Embryonic facial prominence (tissue), 1 donor: Measurements from ENCODE around the gene UQCC2.
A peak's percentile ranks its signal among the peaks of the same experiment; 100 is the strongest.

Experiments
- DNase-seq: peaks from one replicate; pipeline ENCODE4 v3.0.0-alpha.2; 2016; ENCODE audit errors: extremely low spot score

The UQCC2 gene

DNA sequence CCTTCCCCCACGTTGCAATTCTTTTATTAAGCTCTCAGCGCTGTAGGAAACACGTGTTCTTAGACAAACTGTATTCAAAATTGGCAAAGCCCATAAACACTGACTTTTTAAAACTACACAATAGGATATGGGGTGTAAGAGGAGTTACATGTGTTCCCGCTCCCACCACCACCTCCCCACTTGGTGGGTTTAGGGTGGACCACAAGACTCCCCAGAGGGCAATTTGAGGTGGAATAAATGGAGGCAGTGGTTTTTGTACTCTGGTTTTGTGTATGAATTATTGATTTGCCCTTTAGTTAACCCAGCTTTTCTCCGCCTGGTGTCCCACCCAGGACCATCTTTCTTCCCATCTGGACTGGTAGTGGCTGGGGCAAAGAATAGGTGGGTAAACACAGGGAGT lies 3.7 kb downstream of the UQCC2 start:
- DNase-seq: no peak

DNA sequence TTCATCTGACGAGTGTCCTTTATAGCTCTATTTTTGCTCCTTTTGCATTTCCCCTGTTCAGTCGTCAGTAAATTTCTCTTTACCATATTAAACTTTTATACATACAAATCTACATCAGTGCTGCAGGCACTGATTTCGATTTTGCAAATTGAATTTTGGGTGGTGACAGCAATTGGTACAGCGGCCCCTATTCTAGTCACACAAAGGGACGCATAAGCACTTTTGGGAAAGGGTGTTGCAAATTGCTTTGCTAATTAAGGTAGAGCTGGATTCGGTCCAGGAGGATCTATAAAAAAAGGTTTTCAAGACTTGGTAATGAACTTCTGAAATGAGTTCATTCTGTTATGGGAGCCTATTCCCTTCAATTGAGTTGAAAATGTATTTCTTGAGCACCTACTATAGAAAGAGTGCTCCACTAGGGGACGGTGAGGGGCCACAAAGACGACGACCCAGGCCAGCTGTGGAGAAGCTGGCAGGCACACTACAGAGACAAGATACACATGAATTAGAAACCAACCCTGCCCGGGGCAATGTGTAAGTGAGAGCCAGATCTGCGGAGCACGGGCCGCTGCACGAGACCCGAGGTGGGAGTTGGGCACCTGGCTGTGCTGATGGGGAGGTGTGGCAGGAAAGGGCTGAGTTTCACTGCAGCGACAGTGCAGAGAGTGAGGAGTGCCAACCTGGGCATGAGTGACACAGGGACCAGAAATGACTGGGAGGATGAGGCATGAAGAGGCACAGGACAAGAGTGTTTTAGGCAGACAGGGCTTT lies 5.4 kb downstream of the UQCC2 start:
- DNase-seq: no peak

DNA sequence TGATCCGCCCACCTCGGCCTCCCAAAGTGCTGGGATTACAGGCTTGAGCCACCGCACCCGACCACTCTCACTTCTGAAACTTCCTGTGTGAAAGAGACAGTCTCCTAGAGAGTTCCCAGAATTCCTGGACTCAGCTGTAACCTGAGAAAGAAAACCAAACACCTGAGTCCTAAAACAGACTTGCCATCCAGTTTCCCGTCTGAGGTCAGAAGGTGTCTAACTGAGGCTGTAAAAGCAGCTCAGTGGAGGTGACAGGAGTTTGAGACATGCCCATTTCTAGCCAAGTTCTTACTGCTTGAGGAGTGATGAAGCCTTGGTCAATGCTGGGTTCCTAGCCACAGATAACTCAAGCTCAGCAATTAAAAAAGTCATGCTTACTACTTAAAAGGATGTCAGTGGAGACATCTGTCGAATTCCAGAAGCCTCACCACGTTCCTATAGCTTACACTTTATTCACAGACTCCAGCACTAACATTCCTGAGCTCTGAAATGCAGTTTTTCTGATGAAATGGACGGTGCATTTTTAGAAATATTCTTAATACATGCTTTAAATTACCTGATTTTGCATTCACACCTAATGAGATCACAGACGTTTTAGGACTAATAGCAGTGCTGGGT lies 6.1 kb downstream of the UQCC2 start:
- DNase-seq: no peak

DNA sequence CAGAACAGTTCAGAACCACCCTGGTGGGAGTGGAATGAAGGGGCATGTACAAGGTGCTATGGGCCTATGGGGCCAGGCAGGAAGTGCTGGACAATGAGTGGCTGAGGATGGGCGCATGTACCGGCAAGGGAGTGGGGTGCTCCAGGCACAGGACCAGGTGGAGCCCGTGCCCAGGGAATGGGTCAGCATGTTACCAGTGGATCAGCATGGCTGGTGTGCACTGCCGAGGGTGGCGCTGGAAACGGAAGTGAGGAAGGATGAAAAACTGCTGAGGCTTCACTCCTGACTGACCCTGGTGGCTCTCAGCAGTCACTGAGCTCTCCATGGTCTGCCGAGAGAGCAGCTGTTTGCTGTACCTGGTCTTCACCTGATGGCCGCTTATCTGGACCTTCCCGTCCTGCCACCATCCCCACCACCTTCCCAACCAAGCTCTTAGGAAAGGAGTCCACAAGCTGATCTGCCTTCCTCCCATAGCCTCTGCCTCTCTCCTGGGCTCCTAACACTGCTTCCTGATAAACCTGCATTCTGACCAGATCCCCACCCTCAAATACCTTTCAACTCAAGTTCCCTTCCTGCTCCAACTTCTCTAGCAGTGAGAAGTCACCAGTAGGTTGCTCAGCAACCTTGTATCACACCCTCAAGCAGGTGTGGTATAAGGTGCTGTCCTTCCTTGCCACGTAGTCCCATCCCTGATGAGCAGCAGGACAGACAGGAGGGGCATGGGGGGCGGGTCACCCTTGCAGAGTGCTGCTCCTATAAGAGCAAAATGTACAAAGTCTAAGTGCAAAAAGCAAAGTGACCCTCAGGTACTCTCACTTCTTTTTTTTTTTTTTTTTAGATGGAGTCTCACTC lies 7.1 kb downstream of the UQCC2 start:
- no peak for DNase-seq

DNA sequence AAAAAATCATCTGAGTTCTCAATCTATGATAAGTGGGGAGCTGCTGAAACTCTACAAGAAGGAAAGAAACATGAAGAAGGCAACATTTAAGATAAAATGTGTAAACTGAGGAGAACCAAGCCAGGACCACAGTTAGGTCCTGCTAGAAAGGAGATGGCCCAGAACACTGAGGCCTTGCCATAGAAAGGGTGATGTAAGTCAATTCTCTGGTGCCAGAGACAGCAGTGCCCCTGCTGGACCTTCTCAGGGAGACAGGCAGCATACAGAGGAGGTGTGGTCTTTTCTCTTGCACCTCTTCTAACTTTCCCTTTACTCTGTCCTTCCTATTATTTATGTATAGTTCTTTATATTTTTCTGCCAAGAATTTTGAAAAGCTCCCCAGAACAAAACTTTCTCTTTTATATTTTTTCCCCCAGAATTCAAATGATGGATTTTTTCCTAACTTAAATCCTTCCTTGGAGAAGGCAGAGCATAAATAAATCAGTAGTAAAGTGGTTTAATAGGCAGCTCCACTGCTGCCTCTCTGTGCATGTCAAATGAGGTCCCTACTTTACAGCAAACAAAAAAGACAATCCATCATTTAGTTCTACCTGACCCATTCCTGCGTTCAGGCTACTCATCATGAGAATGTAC lies 9.0 kb downstream of the UQCC2 start:
- DNase-seq: no peak

DNA sequence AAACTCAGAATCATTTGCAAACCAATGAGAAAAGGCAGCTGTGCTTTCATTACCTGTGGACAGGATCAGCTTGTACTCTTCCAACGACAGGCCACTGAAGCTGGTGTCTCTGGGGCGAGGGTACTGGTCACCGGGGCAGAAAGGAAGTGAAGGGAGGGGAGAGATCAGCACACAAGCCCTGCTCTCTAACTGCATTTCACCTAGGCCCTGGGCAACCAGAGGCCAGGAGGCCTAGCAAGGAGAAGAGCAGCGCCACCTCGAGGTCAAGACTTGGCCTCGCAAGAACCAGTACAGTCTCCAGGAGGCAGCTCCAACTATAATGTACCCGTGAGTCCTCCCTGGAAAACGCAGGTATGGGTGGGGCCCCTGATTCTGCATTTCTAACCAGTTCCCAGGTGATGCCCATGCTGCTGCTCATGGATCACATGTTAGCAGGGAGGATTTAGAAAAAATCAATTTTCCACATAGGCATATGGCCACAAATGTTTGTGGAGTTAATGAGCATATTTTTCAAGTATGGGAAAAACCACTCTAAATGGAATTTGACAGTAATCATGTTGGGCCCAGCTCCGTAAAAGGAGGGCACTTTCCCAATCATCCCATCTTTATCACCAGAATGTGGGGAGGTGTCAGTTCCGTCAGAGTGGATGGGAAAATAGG lies 11.0 kb downstream of the UQCC2 start:
- DNase-seq: no peak

DNA sequence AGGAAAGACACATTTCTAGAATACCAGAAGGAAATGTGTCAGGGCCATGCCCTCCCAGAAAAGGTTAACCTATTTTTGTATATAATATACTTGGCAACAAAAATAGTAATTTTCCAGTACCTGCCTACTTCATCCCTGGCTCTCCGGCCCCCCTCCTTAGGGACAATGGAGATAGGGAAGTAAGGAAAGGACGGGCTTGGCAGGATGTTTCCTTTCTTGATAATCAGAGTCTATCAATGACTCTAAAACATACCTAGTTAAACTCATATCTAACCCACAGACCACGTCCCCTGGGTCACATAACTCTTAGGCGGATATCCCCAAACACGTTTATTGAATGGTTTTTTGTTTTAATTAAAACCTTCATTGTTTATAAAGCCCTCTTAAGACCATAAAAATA lies 11.8 kb downstream of the UQCC2 start:
- no peak for DNase-seq

DNA sequence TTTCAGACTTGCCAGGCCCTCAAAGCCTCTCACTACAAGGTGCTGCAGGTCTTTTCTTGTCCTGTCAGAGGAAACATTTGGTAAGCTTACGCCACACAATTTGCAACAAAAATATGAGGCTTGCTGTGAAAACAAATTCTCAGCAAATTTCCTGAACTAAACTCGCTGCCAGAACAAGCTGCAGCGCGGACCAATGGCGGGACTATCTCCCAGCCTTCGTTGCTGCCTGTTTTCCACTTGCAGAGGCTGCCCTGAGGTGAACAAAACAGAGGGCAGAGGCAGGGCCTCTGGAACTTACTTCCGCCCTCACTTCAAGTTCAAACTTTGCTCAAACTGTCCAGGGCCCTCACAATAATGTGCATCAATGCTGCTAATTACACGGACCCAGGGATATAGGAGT lies 12.4 kb downstream of the UQCC2 start:
- DNase-seq: no peak

DNA sequence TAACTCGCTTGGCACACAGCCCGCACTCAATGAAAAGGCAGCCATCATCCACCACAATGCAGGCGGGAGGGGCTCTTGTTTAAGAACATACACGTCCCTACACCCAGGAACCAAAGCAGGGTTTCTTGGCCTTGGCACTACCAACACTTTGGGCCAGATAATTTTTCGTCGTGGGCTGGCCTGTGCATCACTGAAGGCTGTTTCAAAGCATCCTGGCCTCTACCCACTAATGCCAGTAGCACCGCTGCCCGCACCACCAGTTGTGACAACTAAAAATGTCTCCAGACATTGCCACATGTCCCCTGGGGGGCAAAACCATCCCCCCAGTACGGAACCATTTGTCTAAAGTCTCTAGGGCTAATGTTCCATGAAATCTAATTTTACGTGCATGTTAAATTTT lies 13.0 kb downstream of the UQCC2 start:
- DNase-seq: no peak

DNA sequence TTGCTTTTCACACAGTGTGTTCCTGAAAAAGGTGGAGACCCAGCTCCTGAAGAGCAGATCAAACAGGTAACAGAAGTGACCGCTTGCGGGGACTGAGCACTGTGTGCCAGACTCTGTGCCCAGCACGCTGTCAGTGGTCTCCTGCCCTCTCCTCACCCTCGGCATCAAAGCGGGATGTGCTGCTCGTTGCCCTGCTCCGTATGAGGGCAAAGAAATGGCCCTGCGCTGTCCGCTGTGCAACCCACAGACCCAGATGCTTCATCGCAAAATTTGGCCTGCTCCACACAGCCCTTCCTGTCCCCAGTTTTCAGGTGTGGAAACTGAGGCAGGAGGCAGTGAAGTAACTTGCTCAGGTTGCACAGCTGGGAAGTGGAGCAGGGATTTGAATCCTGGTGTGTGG lies 13.7 kb downstream of the UQCC2 start:
- no peak for DNase-seq

DNA sequence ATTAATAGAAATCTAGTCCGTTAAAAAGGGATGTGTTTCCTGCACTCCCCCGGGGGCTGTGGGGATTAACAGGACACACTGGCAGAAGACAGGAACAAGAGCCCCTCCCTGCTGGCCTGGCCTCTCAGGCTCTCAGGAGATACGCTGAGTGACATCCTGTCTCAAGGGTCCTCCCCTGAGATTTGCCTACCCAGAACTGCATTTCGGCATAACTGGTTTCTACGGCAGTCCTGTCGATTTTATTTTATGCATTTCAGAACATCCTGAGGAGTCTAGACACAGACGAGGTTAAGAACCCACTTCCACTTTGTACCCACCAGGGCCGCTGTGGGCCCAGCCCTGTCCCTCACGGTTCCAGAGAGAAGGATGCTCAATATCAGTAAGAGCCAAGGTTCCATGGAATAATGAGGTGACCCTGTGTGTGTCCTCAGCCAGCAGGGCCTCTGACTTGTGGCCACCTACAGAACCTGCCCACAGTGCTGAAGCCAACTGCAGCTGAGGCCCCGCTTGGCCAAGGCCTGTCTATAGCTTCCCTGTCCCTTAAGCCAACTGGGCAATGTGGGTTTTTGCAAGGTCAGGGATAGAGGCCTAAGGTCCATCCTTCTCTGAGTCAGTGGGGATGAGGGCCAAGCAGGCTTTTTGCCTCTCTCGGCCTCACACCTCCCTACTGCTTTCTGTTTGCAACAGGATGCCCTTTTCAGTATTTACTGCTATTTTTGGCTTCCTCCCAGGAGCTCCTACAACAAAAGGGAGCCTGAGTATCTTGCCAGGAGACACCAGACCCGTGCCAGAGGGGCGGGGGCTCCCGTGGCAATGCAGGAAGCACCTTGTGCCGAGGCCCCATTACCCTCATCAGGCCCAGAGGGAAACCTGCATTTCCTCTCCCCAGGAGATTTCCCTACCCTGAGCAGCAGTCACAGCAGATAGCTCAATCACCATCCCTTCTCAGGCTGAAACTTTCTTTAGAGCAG lies 14.7 kb downstream of the UQCC2 start:
- DNase-seq: no peak

DNA sequence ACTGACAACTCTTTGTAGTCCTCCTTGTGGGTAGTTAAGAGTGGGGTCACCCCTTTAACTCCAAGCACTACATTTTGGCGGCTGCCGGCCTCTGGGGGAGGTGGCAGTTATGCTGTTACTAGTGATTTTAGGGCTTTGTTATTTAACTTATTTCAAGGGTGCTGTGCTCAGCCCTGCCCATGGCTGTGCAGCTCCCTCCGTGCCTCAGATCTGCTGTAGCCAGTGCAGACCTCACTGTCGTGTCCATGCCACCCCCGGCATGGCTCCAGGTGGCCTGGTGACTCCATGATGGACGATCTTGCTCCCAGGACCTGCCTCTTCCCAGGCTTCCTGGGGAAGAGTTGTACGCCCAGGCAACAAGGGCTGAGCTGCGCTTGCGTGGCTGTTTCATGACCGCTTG lies 15.4 kb downstream of the UQCC2 start:
- DNase-seq: no peak

DNA sequence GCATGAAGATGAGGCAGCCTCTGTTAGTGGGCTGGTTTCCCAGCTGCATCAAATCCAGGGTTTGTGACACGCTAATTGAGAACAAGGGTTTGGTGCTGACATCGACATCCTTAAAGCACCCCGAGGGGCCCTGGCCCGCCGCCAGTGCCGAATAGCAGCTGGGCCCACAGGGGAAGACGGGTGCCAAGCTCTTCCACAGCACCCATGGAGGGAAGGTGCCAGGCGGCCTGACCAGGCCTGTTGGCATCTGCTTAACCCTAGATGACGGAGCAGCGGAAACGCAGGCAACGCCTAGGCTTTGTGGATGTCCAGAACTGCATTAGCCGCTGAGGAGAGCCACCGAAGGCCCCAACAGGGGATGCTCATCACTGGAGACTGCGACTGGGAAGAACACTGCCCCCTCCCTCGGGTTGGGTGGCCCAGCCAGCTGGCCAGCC lies 16.0 kb downstream of the UQCC2 start:
- no peak for DNase-seq

DNA sequence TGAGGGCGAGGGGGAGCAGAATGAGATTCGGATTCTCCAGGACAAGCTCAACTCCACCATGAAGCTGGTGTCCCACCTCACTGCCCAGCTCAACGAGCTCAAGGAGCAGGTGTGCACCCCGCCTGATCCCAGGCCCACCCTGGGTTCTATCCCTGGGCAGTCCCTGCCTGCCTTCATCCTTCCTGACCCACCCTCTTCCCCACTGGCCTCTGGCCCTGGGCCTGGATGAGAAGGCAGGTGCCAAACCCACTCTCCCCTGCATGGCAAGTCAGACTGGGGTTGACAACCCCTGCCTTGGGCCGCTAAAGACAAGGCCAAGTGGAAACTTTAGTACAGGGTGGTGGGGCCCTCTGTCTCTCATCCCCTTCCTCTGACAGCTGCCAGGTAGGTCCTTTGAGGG lies 16.5 kb downstream of the UQCC2 start:
- no peak for DNase-seq

DNA sequence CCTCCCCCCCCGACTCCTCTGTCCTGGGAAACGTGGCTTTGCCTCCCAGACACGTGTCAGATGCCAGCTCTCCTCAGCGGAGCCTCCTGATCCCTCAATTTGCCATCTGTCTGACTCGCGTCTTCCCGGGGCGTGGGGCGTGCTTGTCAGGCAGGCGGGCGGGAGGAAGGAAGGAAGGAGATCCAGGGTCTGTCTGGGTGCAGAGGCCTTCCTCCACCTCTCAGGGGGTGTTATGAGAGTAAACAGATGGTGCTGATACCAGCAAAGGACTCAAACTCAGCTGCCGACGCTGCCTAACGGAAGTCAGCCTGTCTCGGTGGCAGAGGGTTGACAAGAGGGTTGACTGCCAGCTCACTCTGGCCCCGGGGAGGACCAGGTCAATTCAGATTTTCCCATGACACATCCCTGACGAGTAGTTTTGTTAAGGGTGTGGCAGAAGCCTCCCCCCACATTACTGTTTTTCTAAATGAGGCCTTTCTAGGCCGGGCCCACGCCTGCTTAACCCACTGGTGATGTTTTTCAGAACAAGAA lies 17.0 kb downstream of the UQCC2 start:
- peak; percentile 22 for DNase-seq

DNA sequence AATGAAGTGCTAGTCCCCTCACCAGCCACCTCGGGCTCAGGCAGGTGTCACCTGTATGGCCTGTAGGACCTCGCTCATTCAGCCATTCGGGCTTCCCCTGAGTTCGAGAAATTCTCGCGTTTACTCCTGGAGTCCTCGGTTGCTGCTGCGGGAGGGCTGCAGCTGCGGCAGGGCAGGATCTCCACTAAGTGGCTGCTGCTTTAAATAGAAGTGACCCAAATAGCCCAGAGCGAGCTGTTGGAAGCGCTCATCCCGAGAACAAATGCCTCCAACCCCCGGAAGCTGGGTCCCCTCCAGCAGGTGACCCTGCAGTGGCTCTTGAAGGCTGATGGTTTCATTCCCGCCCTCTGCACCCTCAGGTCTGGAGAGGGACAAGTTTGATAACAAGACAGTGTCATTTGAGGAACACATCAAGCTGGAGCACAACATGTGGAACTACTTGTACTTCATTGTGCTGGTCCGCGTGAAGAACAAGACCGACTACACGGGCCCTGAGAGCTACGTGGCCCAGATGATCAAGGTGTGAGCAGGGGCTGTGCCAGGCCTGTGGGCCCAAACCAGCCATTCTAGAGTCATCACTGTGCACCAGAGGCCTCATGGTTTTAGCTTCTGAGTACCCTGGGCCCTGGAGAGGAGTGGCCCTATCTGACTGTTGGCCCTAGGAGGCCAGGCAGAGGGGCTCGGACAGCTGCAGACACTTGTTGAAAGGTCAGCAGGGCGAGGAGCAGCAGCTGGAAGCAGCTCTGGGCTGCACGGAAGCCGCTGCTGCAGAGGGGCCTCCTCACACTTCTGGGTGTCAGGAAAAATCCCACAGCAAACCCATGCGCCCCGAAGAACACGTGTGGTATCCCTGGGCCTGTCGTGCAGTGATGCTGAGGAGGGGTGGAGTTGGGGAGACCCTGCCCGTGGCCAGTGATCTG lies 18.1 kb downstream of the UQCC2 start:
- DNase-seq: no peak

DNA sequence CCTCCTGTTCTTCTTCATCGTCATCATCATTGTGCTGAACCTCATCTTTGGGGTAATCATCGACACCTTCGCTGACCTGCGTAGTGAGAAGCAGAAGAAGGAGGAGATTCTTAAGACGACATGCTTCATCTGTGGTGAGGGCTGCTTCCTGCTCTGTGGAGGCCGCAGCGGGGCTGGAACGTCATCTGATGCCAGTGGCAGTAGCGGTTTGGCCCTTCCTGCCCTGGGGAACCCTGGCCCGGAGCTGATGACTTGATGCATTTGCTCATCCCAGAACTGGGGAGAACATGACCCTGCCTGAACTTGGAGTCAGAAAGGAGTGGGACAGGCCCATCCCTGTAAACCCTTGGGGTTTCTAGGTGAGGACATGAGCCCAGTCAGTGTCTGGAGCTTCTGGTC lies 18.7 kb downstream of the UQCC2 start:
- DNase-seq: no peak

DNA sequence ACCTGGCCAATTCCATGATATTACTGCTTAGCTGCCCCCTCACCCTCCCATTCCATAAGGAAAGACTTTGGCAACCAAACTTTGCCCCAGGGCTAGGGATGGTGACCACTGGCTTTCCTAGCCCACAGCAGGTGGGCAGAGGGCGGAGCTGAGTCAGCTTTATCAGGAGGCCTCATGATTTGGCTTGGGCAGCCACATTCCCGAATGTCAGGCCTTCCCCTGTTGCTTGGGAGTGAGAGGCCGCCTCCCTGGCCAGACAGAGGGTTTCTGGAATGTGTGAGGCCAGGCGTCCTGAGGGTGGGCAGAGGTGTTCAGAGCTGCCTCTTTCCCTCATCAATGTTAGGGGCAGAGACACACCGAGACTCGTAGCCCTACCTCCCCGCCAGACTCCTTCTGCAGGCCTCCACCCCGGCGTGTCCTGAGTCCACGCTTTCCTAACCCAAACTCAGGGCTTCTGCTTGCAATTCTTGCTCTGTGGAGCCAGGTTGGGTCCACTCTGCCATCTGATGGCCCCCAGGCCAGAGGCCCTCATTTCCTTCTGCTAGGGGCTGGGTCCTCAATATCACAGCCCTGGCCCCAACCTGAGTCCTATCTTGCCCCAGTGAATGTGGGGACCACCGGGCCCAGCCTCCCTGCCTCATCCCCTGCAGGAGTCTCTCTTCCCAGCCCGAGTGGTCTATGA lies 19.3 kb downstream of the UQCC2 start:
- DNase-seq: no peak
